Stimulated activated CD4-positive, alpha-beta T cell treated with anti-CD3 and anti-CD28 coated beads, Interleukin-12 subunit alpha, Interleukin-12 subunit beta, amount 100 ng/mL, for 48 hours (primary cell): Measurements from ENCODE around the gene TUBAL3.

Source experiments
- DNase-seq, 3 donors: peaks; one replicate each; pipeline ENCODE4 v3.0.0-alpha.2; 2020; ENCODE audit warnings: low read depth in 2 of 3, low spot score in 1 of 3

The TUBAL3 gene

DNA sequence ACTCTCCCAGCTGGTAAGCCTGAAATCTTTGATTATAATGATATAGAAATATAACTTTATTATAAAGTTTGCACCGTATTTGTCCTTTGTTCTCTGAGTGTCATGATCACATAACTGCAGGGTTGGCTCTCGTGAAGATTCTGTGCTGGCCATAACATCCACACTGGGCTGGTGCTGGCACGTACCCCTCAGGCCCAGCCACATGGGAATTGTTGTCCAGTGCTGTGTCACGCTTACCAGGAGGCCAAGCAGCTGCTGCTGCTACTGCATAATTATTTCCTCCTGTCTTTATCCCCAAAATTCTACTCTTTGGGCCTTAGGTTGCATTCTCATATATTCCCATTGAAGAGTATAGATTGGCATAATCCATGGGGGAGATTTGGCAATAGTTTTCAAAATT, 60.6 kb downstream of the TUBAL3 start:
- DNase-seq, result no peak

DNA sequence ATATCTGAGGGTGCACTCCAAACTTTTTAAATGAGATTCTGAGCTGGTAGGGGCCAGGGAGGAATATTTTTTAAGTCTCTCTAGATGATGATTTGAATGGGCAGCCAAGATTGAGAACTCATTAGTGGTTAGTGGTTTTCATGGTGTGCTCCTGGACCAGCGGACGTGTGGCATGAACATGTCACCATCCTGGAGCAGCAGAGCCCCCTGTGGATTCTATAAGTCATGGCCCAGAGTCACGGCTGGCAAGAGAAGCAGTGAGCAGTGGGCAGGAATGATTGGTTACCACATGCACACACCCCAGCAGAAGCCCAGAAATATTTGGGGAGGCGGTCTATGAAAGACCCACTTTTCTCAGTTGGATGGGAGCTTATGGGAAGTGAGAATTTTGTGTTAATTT, 61.1 kb downstream of the TUBAL3 start:
- no peak for DNase-seq
